ENCODE measurements around the gene ADGRE2.

Gene ADGRE2

GRCh38 chr19:14719162-14719561 is 59.2 kb downstream of the ADGRE2 start:
- H2AFZ ChIP-seq (ENCODE audit: low read depth) = no peak overlapping the region
- H3K4me3 ChIP-seq (IDR thresholded peaks at IDR 0.05; ENCODE audit: insufficient read depth, low read depth, low read length) = no peak overlapping the region
- H3K4me1 ChIP-seq (ENCODE audit: low read depth, poor library complexity, severe bottlenecking) = no peaks in the 10 kb centered on the region
- H3K36me3 ChIP-seq (ENCODE audit: insufficient read depth) = no peaks in the 10 kb centered on the region
- no peaks in the 10 kb centered on the region for H3K79me2 ChIP-seq (ENCODE audit: insufficient read depth, low read depth)
- H3K27ac ChIP-seq = no peak overlapping the region
- H3K27me3 ChIP-seq (ENCODE audit: insufficient read depth, low read depth) = no peaks in the 10 kb centered on the region
- H3K9ac ChIP-seq = no peak overlapping the region
- H3K4me2 ChIP-seq = no peak overlapping the region
- no peak for TF ChIP-seq CTCF (conservative IDR thresholded peaks at IDR 0.05; ENCODE audit: low read depth, low read length)
- H4K20me1 ChIP-seq (ENCODE audit: insufficient read depth) = no peaks in the 10 kb centered on the region

DNA sequence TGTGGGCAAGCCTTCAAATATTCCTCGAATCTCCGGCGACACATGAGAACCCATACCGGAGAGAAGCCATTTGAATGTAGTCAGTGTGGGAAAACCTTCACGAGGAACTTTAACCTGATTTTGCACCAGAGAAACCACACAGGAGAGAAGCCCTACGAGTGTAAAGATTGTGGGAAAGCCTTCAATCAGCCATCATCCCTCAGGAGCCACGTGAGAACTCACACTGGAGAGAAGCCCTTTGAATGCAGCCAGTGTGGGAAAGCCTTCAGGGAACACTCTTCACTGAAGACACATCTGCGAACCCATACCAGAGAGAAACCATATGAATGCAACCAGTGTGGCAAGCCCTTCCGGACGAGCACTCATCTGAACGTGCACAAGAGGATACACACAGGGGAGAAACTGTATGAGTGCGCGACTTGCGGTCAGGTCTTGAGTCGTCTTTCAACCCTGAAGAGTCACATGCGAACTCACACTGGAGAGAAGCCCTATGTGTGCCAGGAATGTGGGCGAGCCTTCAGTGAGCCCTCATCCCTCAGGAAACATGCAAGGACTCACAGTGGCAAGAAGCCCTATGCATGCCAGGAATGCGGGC is 59.7 kb downstream of the ADGRE2 start:
- Histone ChIP-seq H3K27ac (no peak overlapping the region), H3K79me2 (ENCODE audit: insufficient read depth, low read depth) (no peaks in the 10 kb centered on the region), H3K4me3 (IDR thresholded peaks at IDR 0.05; ENCODE audit: insufficient read depth, low read depth, low read length) (no peak overlapping the region), H4K20me1 (ENCODE audit: insufficient read depth) (no peaks in the 10 kb centered on the region), H3K9ac (no peak overlapping the region), H3K4me1 (ENCODE audit: low read depth, poor library complexity, severe bottlenecking) (no peaks in the 10 kb centered on the region), H3K27me3 (ENCODE audit: insufficient read depth, low read depth) (no peaks in the 10 kb centered on the region), H2AFZ (ENCODE audit: low read depth) (no peak overlapping the region), H3K4me2 (no peak overlapping the region), H3K36me3 (ENCODE audit: insufficient read depth) (no peaks in the 10 kb centered on the region)
- no peak for TF ChIP-seq CTCF (conservative IDR thresholded peaks at IDR 0.05; ENCODE audit: low read depth, low read length)

DNA sequence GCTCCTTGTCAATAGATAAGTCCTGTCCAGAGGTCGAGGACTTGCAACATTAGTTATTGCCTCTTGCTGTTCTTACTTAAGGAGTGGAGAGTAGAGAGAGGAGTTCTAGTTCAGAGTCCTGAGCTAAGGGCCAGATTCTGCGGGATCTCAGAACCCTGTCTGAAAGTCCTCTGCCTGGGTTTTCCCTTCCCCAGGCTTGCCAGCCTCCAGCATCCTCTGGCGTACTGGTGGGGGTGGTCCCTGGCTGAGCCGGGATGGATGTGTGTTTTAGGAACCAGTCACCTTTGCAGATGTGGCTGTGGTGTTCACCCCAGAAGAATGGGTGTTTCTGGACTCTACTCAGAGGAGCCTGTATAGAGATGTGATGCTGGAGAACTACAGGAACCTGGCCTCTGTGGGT is 62.5 kb downstream of the ADGRE2 start:
- Histone ChIP-seq H3K4me1 (ENCODE audit: low read depth, poor library complexity, severe bottlenecking) (no peaks in the 10 kb centered on the region), H3K27me3 (ENCODE audit: insufficient read depth, low read depth) (no peaks in the 10 kb centered on the region), H3K4me3 (IDR thresholded peaks at IDR 0.05; ENCODE audit: insufficient read depth, low read depth, low read length) (no peak overlapping the region), H3K4me2 (no peak overlapping the region), H3K79me2 (ENCODE audit: insufficient read depth, low read depth) (no peaks in the 10 kb centered on the region), H2AFZ (ENCODE audit: low read depth) (no peak overlapping the region), H3K27ac (no peak overlapping the region), H4K20me1 (ENCODE audit: insufficient read depth) (no peaks in the 10 kb centered on the region), H3K9ac (no peak overlapping the region), H3K36me3 (ENCODE audit: insufficient read depth) (no peaks in the 10 kb centered on the region)
- TF ChIP-seq CTCF (conservative IDR thresholded peaks at IDR 0.05; ENCODE audit: low read depth, low read length) = no peak

- no peaks in the 10 kb centered on the region for H3K27me3 ChIP-seq (ENCODE audit: insufficient read depth, low read depth)
- TF ChIP-seq CTCF (conservative IDR thresholded peaks at IDR 0.05; ENCODE audit: low read depth, low read length) = no peak
- no peaks in the 10 kb centered on the region for H4K20me1 ChIP-seq (ENCODE audit: insufficient read depth)
- no peak overlapping the region for H2AFZ ChIP-seq (ENCODE audit: low read depth)
- no peaks in the 10 kb centered on the region for H3K4me1 ChIP-seq (ENCODE audit: low read depth, poor library complexity, severe bottlenecking)
- no peaks in the 10 kb centered on the region for H3K79me2 ChIP-seq (ENCODE audit: insufficient read depth, low read depth)
- no peak overlapping the region for H3K9ac ChIP-seq
- H3K4me3 ChIP-seq (IDR thresholded peaks at IDR 0.05; ENCODE audit: insufficient read depth, low read depth, low read length) = no peak overlapping the region
- no peak overlapping the region for H3K4me2 ChIP-seq
- H3K36me3 ChIP-seq (ENCODE audit: insufficient read depth) = no peaks in the 10 kb centered on the region
- no peak overlapping the region for H3K27ac ChIP-seq
These were observed 73.9 kb downstream of the ADGRE2 start for GRCh38 chr19:14704450-14704849.
